Measurements from ENCODE around the gene TMEM132C. TPM values are rescaled to one million over a fixed set of nuclear protein-coding genes. Genes with fewer than 3 reads are reported as not detected.
A peak's percentile ranks its signal among the peaks of the same experiment; 100 is the strongest.

Gene TMEM132C
- polyA plus RNA-seq, 1 of the 3 experiments (the other 2 are of a cell fraction): not detected

- H4K20me1 ChIP-seq (ENCODE audit: insufficient read depth): no peaks in the 10 kb centered on the region
- no peak overlapping the region for H3K4me3 ChIP-seq (ENCODE audit: low read depth in 2 of 2, low read length in 1 of 2)
- H3K27me3 ChIP-seq (ENCODE audit: insufficient read depth): no peaks in the 10 kb centered on the region
- no peaks in the 10 kb centered on the region for H3F3A ChIP-seq (replicated peaks; ENCODE audit: insufficient read depth)
- H3K79me2 ChIP-seq (ENCODE audit: insufficient read depth): no peaks in the 10 kb centered on the region
- TF ChIP-seq SMC3 (IDR thresholded peaks at IDR 0.05; ENCODE audit: low read depth, low read length) (no peak), FOXM1 (IDR thresholded peaks at IDR 0.05; ENCODE audit: low read depth) (no peak), NFIC (IDR thresholded peaks at IDR 0.05; ENCODE audit: borderline replicate concordance) (no peak), GATA2 (CRISPR knock-in tag; IDR thresholded peaks at IDR 0.05) (no peak), CHD2 (IDR thresholded peaks at IDR 0.05; ENCODE audit: low read length, partially characterized antibody) (no peak), JUND (IDR thresholded peaks at IDR 0.05) (no peak), TEAD4 (IDR thresholded peaks at IDR 0.05; ENCODE audit: borderline replicate concordance, insufficient read depth) (no peak), EZH2phosphoT487 (IDR thresholded peaks at IDR 0.05; ENCODE audit: borderline replicate concordance, low read depth) (no peak), ELF1 (IDR thresholded peaks at IDR 0.05) (no peak)
- TF ChIP-seq, protein P1, sequence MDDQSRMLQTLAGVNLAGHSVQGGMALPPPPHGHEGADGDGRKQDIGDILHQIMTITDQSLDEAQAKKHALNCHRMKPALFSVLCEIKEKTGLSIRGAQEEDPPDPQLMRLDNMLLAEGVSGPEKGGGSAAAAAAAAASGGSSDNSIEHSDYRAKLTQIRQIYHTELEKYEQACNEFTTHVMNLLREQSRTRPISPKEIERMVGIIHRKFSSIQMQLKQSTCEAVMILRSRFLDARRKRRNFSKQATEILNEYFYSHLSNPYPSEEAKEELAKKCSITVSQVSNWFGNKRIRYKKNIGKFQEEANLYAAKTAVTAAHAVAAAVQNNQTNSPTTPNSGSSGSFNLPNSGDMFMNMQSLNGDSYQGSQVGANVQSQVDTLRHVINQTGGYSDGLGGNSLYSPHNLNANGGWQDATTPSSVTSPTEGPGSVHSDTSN (IDR thresholded peaks at IDR 0.05): no peak
- TF ChIP-seq, protein P2, sequence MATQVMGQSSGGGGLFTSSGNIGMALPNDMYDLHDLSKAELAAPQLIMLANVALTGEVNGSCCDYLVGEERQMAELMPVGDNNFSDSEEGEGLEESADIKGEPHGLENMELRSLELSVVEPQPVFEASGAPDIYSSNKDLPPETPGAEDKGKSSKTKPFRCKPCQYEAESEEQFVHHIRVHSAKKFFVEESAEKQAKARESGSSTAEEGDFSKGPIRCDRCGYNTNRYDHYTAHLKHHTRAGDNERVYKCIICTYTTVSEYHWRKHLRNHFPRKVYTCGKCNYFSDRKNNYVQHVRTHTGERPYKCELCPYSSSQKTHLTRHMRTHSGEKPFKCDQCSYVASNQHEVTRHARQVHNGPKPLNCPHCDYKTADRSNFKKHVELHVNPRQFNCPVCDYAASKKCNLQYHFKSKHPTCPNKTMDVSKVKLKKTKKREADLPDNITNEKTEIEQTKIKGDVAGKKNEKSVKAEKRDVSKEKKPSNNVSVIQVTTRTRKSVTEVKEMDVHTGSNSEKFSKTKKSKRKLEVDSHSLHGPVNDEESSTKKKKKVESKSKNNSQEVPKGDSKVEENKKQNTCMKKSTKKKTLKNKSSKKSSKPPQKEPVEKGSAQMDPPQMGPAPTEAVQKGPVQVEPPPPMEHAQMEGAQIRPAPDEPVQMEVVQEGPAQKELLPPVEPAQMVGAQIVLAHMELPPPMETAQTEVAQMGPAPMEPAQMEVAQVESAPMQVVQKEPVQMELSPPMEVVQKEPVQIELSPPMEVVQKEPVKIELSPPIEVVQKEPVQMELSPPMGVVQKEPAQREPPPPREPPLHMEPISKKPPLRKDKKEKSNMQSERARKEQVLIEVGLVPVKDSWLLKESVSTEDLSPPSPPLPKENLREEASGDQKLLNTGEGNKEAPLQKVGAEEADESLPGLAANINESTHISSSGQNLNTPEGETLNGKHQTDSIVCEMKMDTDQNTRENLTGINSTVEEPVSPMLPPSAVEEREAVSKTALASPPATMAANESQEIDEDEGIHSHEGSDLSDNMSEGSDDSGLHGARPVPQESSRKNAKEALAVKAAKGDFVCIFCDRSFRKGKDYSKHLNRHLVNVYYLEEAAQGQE (IDR thresholded peaks at IDR 0.05; ENCODE audit: low read depth, low read length): no peak
- no peaks in the 10 kb centered on the region for H3K9me3 ChIP-seq
- no peaks in the 10 kb centered on the region for H3K4me1 ChIP-seq (ENCODE audit: control insufficient read depth in 1 of 2, insufficient read depth in 2 of 2, low read depth in 1 of 2, low read length in 1 of 2)
- DNase-seq: no peak
- H3K9ac ChIP-seq: no peak overlapping the region
- WGBS (ENCODE audit: low lambda C conversion rate): 36% methylated on average over 12 of the region's 12 CpGs
- H3K4me2 ChIP-seq: no peak overlapping the region
- H3K36me3 ChIP-seq (replicated peaks in 1 of 2; ENCODE audit: control insufficient read depth in 1 of 2, insufficient read depth in 2 of 2, low read length in 1 of 2): no peaks in the 10 kb centered on the region
- H3K9me2 ChIP-seq: no peaks in the 10 kb centered on the region
- POLR2A ChIA-PET: no interaction called here
- H3K27ac ChIP-seq (ENCODE audit: low read depth in 2 of 2, low read length in 1 of 2): no peak overlapping the region
- CTCF ChIA-PET: no interaction called here
- no peak overlapping the region for H2AFZ ChIP-seq (ENCODE audit: low read depth)
These were observed 376.2 kb downstream of the TMEM132C start for GRCh38 chr12:128643155-128643554.

DNA sequence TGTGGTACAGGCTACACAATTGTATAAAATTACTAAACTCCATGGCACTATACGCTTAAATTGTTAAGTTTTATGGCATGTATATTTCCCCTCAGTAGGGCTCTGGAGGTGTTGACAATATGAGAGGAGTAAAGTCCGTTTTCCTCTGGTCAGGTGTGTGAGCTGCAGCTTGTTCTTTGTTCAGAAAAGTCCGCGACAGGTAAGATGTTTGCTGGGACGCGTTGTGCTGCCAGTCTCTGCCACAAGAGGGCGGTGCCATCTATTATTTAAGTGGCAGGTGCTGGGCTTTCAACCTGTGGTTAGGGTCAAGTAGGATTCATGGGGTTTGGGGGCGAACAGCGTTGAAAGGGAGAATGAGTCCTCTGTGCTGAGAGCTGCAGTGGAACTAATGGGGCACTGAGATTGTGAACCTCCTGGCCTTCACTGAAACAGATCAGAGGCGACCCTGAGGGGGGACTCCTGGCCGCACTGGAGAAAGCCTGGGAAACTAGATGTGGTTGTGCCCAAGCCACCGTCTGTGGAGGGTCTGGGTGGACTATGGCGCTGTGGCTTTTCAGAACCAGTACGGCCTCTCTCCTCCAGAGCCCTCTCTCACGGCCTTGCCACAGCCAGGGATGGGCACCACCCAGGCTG is 377.8 kb downstream of the TMEM132C start:
- DNase-seq: peak; percentile 30
- ChIA-PET CTCF (interaction anchor here (0.7 to 1.7 kb wide), 5 partner anchors 9 to 1266 kb away, joined by 3 to 6 read pairs (median 4); no protein-coding TSS in a partner anchor), POLR2A (no interaction called here)
- Histone ChIP-seq H3K9me3 (no peaks in the 10 kb centered on the region), H3K27ac (ENCODE audit: low read depth in 2 of 2, low read length in 1 of 2) (no peak overlapping the region), H4K20me1 (ENCODE audit: insufficient read depth) (no peaks in the 10 kb centered on the region), H3K79me2 (ENCODE audit: insufficient read depth) (no peaks in the 10 kb centered on the region), H3K4me3 (ENCODE audit: low read depth in 2 of 2, low read length in 1 of 2) (no peak overlapping the region; a peak in 1 of 4 replicates), H3F3A (replicated peaks; ENCODE audit: insufficient read depth) (no peaks in the 10 kb centered on the region), H2AFZ (ENCODE audit: low read depth) (no peak overlapping the region), H3K4me1 (ENCODE audit: control insufficient read depth in 1 of 2, insufficient read depth in 2 of 2, low read depth in 1 of 2, low read length in 1 of 2) (no peaks in the 10 kb centered on the region), H3K9ac (no peak overlapping the region), H3K36me3 (replicated peaks in 1 of 2; ENCODE audit: control insufficient read depth in 1 of 2, insufficient read depth in 2 of 2, low read length in 1 of 2) (no peaks in the 10 kb centered on the region), H3K27me3 (ENCODE audit: insufficient read depth) (no peaks in the 10 kb centered on the region), H3K9me2 (no peaks in the 10 kb centered on the region), H3K4me2 (no peak overlapping the region)
- WGBS (ENCODE audit: low lambda C conversion rate): 37% methylated on average over 15 of the region's 15 CpGs
- peak; percentile 43 for TF ChIP-seq CTCF (IDR thresholded peaks at IDR 0.05)
- TF ChIP-seq, protein P1 (IDR thresholded peaks at IDR 0.05): no peak
- no peak for TF ChIP-seq TAF1 (IDR thresholded peaks at IDR 0.05; ENCODE audit: borderline replicate concordance, low read depth, low read length)
- peak; percentile 35; the same call in 1 of the 2 replicates for TF ChIP-seq RAD21 (IDR thresholded peaks at IDR 0.05; ENCODE audit: low read length)
- TF ChIP-seq, protein P3, sequence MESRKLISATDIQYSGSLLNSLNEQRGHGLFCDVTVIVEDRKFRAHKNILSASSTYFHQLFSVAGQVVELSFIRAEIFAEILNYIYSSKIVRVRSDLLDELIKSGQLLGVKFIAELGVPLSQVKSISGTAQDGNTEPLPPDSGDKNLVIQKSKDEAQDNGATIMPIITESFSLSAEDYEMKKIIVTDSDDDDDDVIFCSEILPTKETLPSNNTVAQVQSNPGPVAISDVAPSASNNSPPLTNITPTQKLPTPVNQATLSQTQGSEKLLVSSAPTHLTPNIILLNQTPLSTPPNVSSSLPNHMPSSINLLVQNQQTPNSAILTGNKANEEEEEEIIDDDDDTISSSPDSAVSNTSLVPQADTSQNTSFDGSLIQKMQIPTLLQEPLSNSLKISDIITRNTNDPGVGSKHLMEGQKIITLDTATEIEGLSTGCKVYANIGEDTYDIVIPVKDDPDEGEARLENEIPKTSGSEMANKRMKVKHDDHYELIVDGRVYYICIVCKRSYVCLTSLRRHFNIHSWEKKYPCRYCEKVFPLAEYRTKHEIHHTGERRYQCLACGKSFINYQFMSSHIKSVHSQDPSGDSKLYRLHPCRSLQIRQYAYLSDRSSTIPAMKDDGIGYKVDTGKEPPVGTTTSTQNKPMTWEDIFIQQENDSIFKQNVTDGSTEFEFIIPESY (IDR thresholded peaks at IDR 0.05; ENCODE audit: borderline replicate concordance, low read depth): no peak
- TF ChIP-seq CHD2 (IDR thresholded peaks at IDR 0.05; ENCODE audit: low read length, partially characterized antibody): no peak

Data from SK-N-SH (cell line).